GM19324 (cell line): ENCODE data around the gene TPK1.
"Not testable (repeated sequence)": the region's sequence is repeated elsewhere in the genome, so short reads cannot be mapped to it uniquely, and the experiment has no call there.

Experiments used
- ATAC-seq: cut with Tn5 transposase; IDR thresholded peaks from one replicate; pipeline ENCODE4 v1.9.1; 2021; ENCODE audit warnings: mild to moderate bottlenecking, moderate library complexity; ENCODE audit not compliant: unreplicated experiment, low FRiP score

TPK1 gene

DNA sequence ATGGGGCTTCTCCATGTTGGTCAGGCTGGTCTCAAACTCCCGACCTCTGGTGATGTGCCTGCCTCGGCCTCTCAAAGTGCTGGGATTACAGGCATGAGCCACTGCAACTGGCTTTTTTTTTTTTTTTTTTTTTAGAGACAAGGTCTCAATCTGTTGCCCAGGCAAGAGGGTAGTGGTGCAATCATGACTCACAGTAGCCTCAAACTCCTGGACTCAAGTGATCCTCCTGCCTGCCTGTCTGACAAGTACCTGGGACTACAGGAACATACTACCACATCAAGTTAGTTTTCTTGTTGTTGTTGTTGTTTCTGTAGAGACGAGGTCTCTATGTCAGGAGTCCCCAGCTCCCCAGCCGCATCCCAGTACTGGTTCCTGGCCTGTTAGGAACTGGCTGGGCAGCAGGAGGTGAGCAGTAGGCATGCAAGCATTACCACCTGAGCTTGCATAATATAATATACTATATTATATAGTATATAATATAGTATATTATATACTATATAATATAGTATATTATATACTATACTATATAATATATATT is 55.7 kb downstream of the TPK1 start:
- ATAC-seq, result no peak

DNA sequence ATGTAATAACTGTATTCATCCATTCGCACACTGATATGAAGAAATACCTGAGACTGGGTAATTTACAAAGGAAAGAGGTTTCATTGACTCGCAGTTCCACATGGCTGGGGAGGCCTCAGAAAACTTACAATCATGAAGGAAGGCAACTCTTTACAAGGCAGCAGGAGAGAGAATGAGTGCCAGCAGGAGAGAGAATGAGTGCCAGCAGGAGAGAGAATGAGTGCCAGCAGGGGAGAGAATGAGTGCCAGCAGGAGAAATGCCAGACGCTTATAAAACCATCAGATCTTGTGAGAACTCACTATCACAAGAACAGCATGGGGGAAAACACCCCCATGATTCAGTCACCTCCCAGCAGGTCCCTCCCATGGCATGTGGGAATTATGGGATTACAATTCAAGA is 58.0 kb downstream of the TPK1 start:
- not testable (repeated sequence) for ATAC-seq

DNA sequence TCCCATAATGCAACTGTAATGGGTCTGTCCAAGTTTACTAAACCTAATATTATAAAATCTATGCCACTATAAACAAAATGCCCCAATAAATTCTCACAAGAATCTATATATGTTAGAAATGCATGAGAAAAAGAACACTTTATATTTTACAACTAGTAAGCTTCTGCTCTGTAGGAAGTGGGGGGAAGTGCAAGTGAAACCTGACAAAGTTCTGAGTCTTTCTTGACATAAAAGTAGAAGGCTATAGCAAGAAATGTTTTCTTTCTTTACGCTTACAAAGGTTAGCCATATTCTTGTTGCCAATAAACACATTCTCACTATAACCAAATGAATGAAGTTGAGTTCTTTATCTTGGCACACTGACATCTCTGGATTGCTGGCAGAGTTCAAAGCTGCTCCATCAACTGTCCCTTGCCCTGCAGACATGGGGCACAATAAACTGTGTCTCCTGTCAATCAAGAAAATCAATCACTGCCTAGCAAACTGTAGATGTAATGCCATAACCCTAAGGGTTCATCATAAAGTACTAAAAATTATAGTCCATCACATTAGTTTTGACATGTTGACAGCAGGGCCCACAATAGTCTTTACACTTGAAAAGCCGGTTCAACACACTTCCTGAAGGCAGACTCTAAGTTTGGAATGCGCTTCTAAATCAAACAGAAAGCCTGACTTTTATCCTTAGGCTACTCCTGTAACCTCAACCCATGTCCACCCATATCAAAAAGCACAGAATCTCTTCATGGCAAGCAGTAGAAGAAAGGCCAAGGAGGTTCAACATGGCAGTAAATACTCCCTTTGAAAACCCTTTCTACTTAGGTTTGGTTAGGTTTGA is 58.6 kb downstream of the TPK1 start:
- no peak for ATAC-seq

DNA sequence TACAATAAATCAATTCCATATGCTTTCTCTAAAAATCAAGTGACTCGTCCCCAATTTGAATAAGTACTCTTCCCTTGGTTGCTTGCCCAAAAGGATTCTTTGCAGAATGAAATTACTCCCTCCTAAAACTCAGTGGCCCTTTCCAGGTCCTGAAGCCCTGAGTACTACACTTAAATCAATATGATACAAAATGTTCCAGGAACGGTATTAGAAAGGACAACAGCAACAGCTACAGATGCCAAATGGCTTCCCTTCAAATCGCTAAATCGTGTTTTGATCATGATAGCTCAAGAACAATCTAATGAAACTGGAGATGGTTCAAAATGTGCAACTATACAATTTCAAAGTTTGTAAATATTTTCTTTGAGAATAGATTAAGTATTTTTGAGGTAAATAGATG is 59.4 kb downstream of the TPK1 start:
- no peak for ATAC-seq

DNA sequence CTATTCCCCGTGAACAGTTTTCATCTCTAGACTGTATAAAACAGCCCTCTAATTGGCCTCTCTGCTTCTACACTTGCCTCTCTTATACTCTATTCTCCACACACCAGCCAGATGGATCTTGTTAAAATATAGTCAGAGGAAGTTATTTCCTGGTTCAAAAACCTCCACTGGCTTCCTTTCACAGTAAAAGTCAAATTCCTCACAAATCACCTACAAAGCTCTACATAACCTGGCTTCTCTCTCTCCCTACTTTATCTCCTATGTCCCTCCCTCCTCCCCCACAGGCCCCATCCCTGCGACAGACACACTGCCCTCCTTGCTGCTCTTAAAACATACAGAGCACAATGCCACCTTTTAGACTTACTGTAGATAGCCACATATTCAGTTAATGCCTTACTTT is 60.1 kb downstream of the TPK1 start:
- no peak for ATAC-seq

DNA sequence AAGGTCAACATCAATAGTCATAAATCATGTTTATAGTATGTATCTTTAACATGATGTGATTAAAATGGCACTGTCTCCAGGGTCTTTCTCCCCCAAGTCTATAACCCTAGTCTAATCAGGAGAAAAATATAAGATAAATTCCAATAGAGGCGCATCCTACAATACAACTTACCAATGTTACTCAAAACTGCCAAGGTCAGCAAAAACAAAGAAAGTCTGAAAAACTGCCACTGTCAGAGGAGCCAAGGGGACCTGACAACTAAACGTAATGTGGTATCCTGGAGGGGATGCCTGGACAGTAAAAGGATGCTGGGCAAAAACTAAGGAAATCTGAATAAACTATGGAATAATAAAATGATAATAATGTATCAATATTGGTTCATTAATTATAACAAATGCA is 63.9 kb downstream of the TPK1 start:
- no peak for ATAC-seq

DNA sequence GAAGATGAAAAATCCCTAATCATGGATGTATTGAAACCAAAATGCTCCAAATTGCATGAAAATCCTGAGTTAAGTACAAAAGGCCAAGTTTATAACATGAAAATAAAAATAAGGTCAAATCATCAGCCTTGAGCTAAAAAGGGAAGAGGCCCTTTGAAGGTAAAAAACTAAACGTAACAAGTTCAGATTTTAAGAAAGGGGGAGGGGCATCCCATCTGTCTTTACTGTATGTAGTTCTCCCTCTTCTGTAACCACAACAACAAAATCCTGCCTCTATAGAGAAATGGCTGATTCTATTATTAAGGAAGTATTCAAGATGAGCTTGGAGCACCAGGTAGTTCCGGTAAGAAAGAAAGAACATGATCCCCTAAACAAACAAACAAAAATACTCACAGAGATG is 64.7 kb downstream of the TPK1 start:
- no peak for ATAC-seq

DNA sequence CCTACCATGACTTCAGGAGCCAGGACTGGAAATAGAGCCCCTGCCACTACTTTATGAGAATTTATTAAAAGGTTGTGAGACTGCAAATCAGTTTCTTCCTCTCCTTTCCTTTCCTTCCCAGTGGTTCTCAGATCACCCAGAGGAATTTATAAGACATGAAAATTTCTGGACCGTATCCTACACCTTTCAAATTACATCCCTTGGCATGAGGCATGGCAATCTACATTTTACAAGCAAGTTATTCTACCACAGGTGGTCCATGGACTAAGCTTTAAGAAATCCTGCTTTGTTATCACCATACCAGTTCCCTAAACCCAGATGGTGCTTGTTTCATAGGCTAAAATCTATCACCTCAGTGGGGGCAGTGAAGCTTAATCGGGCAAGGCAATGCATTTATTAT is 66.5 kb downstream of the TPK1 start:
- ATAC-seq, result no peak

DNA sequence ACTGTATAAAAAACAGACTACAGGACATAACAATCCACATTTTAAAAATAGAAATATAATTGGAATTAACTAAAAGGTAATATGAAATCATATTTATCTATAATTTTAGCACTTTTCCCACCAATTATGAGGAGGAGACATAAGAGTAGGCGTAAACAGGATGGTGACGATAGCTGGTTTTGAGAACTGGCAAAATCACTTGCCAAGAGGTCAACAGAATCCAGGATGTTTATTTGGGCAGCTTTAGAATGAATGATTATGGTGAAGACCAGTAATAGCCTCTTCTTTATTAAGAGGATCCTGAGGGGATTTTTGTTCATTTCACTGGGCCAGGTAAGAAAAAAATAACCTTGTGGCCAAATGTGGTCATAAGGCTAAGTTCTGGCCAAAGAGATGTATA is 67.2 kb downstream of the TPK1 start:
- no peak for ATAC-seq

DNA sequence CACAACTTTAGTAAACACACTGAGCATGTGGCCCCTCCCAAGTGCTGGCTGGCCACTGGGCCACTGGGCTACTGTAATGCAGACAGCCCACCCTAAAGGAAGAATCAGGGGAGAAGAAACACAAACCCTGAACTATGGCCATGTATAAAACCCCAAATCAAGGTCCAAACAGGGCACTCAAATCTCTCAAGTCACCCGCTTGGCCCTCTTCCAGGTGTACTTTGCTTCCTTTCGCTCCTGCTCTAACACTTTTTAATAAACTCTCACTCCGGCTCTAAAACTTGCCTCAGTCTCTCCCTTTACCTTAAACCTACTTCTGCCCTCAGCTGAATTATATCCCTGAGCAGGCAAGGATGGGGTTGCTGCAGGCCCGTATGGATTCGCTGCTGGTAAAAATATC is 72.6 kb downstream of the TPK1 start:
- no peak for ATAC-seq

DNA sequence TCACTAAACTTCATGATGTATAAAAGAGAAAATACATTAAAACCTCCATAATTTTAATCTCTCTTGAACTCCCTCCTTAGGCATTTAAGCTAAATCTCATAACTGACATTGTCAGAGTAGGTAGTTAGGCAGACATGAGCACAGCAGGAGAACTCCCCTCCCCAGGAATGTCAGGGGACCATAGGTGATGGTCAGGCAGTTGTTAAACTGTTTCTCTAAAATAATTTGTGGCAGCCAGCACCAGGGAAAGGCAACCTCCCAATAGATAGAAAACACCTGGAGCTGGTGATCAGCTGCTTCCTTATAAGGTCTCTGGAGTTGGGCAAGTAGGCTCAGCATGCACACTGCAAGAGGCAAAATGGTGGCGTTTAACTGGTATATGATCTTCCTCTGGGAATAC is 73.0 kb downstream of the TPK1 start:
- ATAC-seq, result no peak

DNA sequence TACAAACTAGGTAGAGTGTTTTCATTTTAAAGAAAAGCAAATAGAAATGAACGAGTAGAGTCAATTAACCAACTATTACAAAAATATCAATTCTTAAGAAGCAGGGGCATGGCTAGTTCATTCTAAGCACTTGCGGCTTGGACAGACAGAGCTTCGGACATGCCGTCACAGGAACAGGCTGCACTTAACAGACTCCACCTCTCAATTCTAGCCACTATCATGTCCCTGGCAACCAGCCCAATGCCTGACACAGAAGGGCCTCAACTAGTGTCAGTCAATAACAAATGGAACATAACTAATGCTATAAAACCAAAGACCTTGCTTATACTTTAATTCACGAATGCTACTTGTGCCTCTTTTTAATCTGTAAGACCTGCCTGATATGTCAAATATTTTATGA is 74.4 kb downstream of the TPK1 start:
- ATAC-seq, result no peak

DNA sequence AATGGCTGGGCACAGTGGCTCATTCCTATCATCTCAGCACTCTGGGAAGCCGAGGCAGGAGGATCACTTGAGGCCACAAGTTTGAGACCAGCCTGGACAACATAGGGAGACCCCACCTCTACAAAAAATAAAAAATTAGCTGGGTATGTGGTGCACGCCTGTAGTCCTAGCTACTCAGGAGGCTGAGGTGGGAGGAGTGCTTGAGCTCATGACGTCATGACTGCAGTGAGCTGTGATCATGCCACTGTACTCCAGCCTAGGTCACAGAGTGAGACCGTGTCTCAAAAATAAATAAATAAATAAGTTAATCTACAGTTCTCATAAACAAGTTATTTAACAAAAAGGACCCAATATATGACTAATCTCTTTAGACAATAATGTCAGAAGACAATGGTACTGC is 76.2 kb downstream of the TPK1 start:
- ATAC-seq, result no peak

DNA sequence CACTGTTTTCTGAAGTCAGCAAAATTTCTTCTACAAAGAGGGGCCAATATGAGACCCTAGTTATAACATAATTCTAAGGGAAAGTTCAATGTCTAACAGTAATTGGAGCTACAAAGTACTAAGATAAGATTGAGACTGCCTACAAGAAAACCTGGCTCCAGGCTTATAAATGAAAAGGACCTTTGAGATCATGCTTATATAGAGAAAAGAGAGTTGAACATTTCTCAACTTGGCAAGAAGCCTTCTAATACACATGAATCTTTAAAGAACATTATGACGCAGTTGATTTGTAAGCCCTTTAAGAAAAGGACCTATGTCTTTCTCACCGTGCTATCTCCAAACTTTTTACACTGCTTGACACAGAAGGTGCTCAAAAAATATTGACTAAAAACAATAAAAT is 87.9 kb downstream of the TPK1 start:
- ATAC-seq, result no peak

DNA sequence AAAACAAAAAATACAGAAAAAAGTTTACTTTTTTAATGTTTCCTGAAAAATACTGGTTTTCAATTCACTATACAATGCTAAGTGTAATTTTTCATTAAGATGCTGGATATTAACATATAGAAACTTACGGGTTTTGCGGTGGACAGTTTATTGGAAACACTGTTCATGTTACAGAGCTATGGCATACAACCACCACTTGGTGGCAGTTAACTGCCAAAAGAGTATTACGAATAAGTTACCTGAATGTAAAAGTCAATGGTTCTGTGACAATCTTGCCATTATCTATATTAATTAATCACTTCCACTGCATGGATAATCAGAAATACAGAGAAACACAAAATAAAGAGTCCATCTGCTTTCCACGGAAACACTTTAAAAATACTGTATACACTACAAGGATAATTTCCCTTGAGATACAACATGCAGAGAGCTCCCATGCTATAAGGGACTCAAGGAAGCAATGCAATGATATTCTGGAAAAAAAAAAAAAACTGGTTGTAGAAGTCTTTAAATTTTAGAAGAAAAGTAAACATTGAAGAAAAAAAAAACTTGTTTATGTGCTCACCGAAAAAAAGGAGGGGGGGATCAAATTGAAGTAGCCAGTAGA is 97.0 kb downstream of the TPK1 start:
- peak; percentile 88 for ATAC-seq

DNA sequence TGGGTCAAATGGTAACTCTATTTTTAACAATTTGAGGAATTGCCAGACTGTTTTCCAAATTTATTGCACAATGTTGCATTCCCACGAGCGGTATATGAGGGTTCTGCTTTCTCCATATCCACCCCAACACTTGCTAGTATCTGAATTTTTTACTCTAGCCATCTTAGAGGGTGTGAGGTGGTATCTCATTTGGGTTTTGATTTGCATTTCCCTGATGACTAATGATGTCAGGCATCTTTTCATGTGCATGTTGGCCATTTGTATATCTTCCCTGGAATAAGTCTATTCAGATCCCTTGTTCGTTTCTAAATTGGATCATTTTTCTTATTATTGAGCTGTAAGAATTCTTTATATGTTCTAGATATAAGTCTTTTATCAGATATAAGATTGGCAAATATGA is 97.7 kb downstream of the TPK1 start:
- no peak for ATAC-seq

DNA sequence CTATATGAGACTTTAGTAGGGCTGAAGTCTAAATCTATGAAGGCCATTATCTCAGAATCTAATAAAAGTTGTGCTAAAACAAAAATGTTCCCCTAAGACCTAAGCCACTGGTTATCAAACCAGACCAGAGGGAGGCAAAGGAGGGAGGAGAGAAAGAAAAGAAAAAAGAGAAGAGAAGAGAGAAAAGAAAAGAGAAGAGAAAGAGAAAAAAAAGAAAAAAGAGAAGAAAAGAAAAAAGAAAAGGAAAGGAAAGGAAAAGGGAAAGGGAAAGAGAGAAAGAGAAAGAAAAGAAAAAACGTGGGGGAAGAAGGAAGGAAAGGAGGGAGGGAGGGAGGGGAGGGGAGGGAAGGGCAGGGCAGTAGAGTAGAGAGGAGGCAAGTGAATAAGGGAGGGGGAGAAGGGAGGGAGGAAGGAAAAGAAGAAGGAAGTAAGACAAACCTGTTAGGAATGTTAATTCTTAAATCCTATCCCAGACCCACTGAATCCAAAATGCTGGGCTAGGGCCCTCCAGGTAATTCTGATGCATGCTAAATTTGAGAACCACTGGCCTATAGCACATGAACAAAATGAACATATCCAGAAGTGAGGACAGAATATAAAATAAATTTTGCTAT is 98.9 kb downstream of the TPK1 start:
- ATAC-seq, result no peak

DNA sequence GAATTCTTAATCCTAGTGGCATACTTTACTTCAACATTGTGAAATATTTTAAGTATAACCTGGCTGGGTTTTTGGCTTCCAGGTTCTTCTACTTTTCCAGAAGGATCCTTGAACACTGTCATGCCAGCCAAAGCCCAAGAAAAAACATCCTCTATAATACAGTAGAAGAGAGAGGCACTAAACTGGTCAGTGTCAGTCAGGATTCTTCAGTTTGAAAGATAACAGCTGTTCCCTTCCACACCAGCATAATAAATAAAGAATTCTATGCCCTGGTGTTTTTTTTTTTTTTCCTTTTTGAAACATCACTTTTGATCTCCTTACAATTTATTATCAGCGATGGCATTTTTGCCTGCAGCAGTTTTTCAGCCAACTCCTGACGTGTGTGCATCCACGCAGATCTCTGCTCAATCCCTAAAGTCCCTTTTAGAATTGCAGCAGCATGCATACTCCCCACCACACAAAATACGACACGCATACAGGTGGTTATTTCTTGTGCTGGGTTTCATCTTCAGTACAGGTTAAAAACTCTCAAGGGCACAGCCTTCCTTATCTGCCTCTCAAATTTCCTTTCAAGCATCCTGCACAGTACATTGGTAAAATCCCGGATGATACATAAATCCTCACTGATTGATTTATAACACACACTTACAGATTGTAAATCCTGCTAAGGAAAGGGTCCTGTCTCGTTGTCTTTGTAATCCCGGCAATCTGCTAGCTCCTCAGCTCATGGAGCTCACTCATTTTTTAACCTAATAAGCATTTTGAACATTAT is 100.2 kb downstream of the TPK1 start:
- ATAC-seq, result no peak

DNA sequence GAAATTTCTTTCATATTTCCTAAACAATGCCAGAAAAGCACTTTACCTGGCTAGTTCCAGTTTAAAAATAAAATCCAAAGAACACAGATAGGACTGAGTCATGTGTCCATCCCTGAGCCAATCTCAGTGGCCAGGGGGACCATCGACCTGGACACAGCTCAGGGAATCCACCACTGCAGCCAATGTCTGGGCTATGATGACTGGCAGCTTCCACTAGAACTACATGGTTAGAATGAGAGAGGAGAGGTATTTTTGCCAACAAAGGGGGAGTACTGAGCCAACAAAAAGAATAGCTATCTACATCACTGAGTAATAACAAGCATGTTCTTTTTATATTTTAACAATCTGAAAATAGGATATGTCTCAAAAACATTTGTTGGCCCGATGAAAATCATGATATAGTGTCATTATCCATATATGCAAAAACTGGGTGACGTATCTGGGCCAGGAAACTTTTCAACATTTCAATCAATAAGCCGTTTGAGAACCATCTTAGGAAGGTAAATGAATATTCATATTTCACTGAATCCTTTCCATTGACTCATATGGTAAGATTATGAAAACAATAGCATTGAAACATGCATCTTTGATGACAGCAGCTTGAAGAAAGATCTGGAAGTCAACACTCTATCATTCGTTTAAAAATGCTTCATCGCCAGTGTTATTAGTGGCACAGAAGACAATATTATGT is 104.0 kb downstream of the TPK1 start:
- ATAC-seq, result no peak

DNA sequence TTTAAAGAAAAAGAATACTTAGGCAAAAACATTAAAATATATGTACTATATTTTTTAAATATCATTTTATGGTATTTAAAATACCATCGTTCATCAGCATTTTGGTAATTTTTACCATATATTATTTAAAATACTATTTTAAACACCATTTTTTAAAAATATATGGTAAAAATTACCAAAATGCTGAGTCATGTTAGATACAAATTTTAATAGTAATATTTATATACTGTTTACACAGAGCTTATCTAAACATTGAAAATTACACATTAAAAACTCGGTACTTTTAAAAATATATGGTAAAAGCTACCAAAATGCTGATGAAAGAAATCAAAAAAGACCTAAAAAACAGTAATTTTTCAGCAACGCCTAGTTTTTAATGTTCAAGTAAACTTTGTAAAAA is 105.6 kb downstream of the TPK1 start:
- no peak for ATAC-seq
